GM21515 (cell line): ENCODE measurements around the gene MRPL9.

ENCODE experiments used
- ATAC-seq: cut with Tn5 transposase; IDR thresholded peaks from one replicate; pipeline ENCODE4 v1.9.1; 2021; ENCODE audit not compliant: unreplicated experiment

Gene MRPL9

GRCh38 chr1:151762941-151763921, at the start of gene MRPL9:
TSS of gene MRPL9 (minus strand) at chr1:151763496. CDS start at chr1:151763479, 17 bp downstream.
- peak; percentile 88 for ATAC-seq

GRCh38 chr1:151811181-151811580, 47.9 kb upstream of the MRPL9 start:
- ATAC-seq: no peak

GRCh38 chr1:151809985-151810556, 46.8 kb upstream of the MRPL9 start:
- ATAC-seq: no peak

- no peak for ATAC-seq
Observed at GRCh38 chr1:151809290-151809984, 46.1 kb upstream of the MRPL9 start.

- ATAC-seq: no peak
Observed at GRCh38 chr1:151807766-151808165, 44.5 kb upstream of the MRPL9 start.

GRCh38 chr1:151807131-151807530, 43.8 kb upstream of the MRPL9 start:
- ATAC-seq: no peak

GRCh38 chr1:151806170-151806569, 42.9 kb upstream of the MRPL9 start:
- no peak for ATAC-seq

- ATAC-seq: no peak
Observed at GRCh38 chr1:151805066-151805820, 41.9 kb upstream of the MRPL9 start, which contains the start of gene LINGO4. TSS of gene LINGO4 (minus strand) at chr1:151805419. CDS start at chr1:151802704, 2,715 bp downstream.

- ATAC-seq: no peak
Observed at GRCh38 chr1:151803915-151804314, 40.6 kb upstream of the MRPL9 start.

- no peak for ATAC-seq
Observed at GRCh38 chr1:151803164-151803563, 39.9 kb upstream of the MRPL9 start.

- no peak for ATAC-seq
Observed at GRCh38 chr1:151802372-151802771, 39.1 kb upstream of the MRPL9 start.

- ATAC-seq: no peak
Observed at GRCh38 chr1:151801846-151802245, 38.5 kb upstream of the MRPL9 start.

GRCh38 chr1:151801310-151801820, 38.1 kb upstream of the MRPL9 start:
- ATAC-seq: no peak

- no peak for ATAC-seq
Observed at GRCh38 chr1:151800830-151801229, 37.5 kb upstream of the MRPL9 start.

GRCh38 chr1:151799179-151800022, 36.1 kb upstream of the MRPL9 start:
- no peak for ATAC-seq

GRCh38 chr1:151798571-151798970, 35.3 kb upstream of the MRPL9 start:
- no peak for ATAC-seq

- peak; percentile 7 for ATAC-seq
Observed at GRCh38 chr1:151790940-151791651, 27.8 kb upstream of the MRPL9 start.

- ATAC-seq: peak; percentile 95
Observed at GRCh38 chr1:151790071-151790939, 27.0 kb upstream of the MRPL9 start, which contains the start of gene TDRKH. TSS of gene TDRKH (minus strand) at chr1:151790500. CDS start at chr1:151783022, 7,478 bp downstream.
